GM23338 (cell line): Measurements from ENCODE around the gene SPECC1. TPM values are rescaled to one million over a fixed set of nuclear protein-coding genes. Genes with fewer than 3 reads are reported as not detected.

Experiments used
- ATAC-seq: fragments of 200-7000 bp; cut with Tn5 transposase; 3 replicates; pipeline ENCODE4 v1.9.1; 2020
- DNase-seq: peaks from one replicate; pipeline ENCODE4 v3.0.0-alpha.2; 2015; ENCODE audit warnings: low spot score
- H2AFZ ChIP-seq: fragments of 200-600 bp; sonication (generic); 2 replicates; pipeline ENCODE4 v1.8.0; 2016; ENCODE audit warnings: antibody characterized with exemption, mild to moderate bottlenecking, moderate library complexity
- H3F3A ChIP-seq: fragments of 200-600 bp; sonication (generic); replicated peaks from 2 replicates; pipeline ENCODE4 v1.8.0; 2017; ENCODE audit warnings: antibody characterized with exemption, mixed run types, low read depth
- H3K27ac ChIP-seq: fragments of 200-600 bp; sonication (generic); 2 replicates; pipeline ENCODE4 v1.6.1; 2016; ENCODE audit warnings: low read depth
- H3K27me3 ChIP-seq: fragments of 200-600 bp; sonication (generic); 2 replicates; pipeline ENCODE4 v1.8.0; 2016; ENCODE audit warnings: mild to moderate bottlenecking, mixed run types, moderate library complexity; ENCODE audit not compliant: insufficient read depth
- H3K36me3 ChIP-seq: fragments of 200-600 bp; sonication (generic); 2 replicates; pipeline ENCODE4 v1.8.0; 2016; ENCODE audit warnings: mild to moderate bottlenecking; ENCODE audit not compliant: insufficient read depth
- H3K4me1 ChIP-seq: fragments of 200-600 bp; sonication (generic); 2 replicates; pipeline ENCODE4 v1.8.0; 2016; ENCODE audit warnings: mild to moderate bottlenecking, moderate library complexity; ENCODE audit not compliant: insufficient read depth
- H3K4me2 ChIP-seq: fragments of 200-600 bp; sonication (generic); 2 replicates; pipeline ENCODE4 v1.7.1; 2017; ENCODE audit warnings: mixed run types
- H3K4me3 ChIP-seq: fragments of 200-600 bp; sonication (generic); 2 replicates; pipeline ENCODE4 v1.6.1; 2016; ENCODE audit warnings: mixed run types
- H3K79me2 ChIP-seq: fragments of 200-600 bp; sonication (generic); replicated peaks from 2 replicates; pipeline ENCODE4 v1.8.0; 2017; ENCODE audit warnings: mild to moderate bottlenecking; ENCODE audit not compliant: insufficient read depth
- H3K9me2 ChIP-seq: fragments of 200-600 bp; sonication (generic); 2 replicates; pipeline ENCODE4 v1.8.0; 2017; ENCODE audit not compliant: insufficient read depth
- H4K20me1 ChIP-seq: fragments of 200-600 bp; sonication (generic); replicated peaks from 2 replicates; pipeline ENCODE4 v1.8.0; 2017; ENCODE audit warnings: mild to moderate bottlenecking; ENCODE audit not compliant: insufficient read depth
- H3K27ac Mint-ChIP-seq: 2 replicates; pipeline ENCODE4 v1.8.0; 2020; ENCODE audit warnings: inconsistent platforms, mild to moderate bottlenecking, moderate library complexity, mixed read lengths
- H3K27me3 Mint-ChIP-seq: 3 replicates; pipeline ENCODE4 v1.8.0; 2022; ENCODE audit warnings: low read depth, mild to moderate bottlenecking, moderate library complexity, mixed read lengths, inconsistent platforms; ENCODE audit not compliant: insufficient read depth, poor library complexity
- H3K36me3 Mint-ChIP-seq: 3 replicates; pipeline ENCODE4 v1.8.0; 2021; ENCODE audit warnings: low read depth, mild to moderate bottlenecking, inconsistent platforms, moderate library complexity, mixed read lengths
- H3K4me1 Mint-ChIP-seq: 3 replicates; pipeline ENCODE4 v1.8.0; 2020; ENCODE audit warnings: mild to moderate bottlenecking, inconsistent platforms, mixed read lengths
- H3K4me3 Mint-ChIP-seq: 3 replicates; pipeline ENCODE4 v1.8.0; 2021; ENCODE audit warnings: moderate library complexity, mild to moderate bottlenecking, inconsistent platforms, mixed read lengths
- H3K9me3 Mint-ChIP-seq: 3 replicates; pipeline ENCODE4 v1.8.0; 2020; ENCODE audit warnings: moderate library complexity, mild to moderate bottlenecking, inconsistent platforms, mixed read lengths
- CREB1 ChIP-seq: fragments of 250-450 bp; sonication (Bioruptor Pico); IDR thresholded peaks from 2 replicates; pipeline ENCODE4 v1.5.0; 2020; ENCODE audit warnings: low read depth, mild to moderate bottlenecking, moderate library complexity
- ETS1 ChIP-seq: IDR thresholded peaks from 2 replicates; pipeline ENCODE4 v1.6.1; 2016; ENCODE audit warnings: antibody characterized with exemption
- JUNB ChIP-seq: IDR thresholded peaks from one replicate; pipeline ENCODE4 v1.6.1; 2016; ENCODE audit warnings: antibody characterized with exemption; ENCODE audit not compliant: unreplicated experiment
- POLR2AphosphoS5 ChIP-seq: IDR thresholded peaks from 2 replicates; pipeline ENCODE4 v1.6.1; 2016; ENCODE audit warnings: antibody characterized with exemption, low read depth
- ZNF114 ChIP-seq: fragments of 250-450 bp; sonication (Bioruptor Pico); IDR thresholded peaks from 2 replicates; pipeline ENCODE4 v1.5.0; 2020; ENCODE audit warnings: mild to moderate bottlenecking, moderate library complexity
- polyA plus RNA-seq: library from polyadenylated mRNA; unstranded; fragments of >200 nt; fragmentation: Nextera tagmentation; extraction: Ambion mirVana; gene quantifications from 2 replicates; pipeline ENCODE4 v1.2.1, GENCODE V29; 2016
- total RNA-seq: library from RNA; depleted of rRNA; stranded (reverse); fragments of >200 nt; shearing (Covaris generic); gene quantifications from 2 replicates; pipeline ENCODE4 v1.2.3, GENCODE V29; 2014
- TF ChIP-seq, protein P1 (sequence below), 2 experiments: fragments of 200-600 bp in 1 of 2; sonication (generic) in 1 of 2; conservative IDR thresholded peaks; 2 replicates each; pipeline versions ENCODE4 v1.5.1 to v1.6.1; 2016 to 2017; ENCODE audit warnings: antibody characterized with exemption in 2 of 2, low read depth in 2 of 2, mild to moderate bottlenecking in 2 of 2, moderate library complexity in 1 of 2
- TF ChIP-seq, protein P2 (sequence below): IDR thresholded peaks from one replicate; pipeline ENCODE4 v1.6.1; 2018; ENCODE audit warnings: antibody characterized with exemption; ENCODE audit not compliant: unreplicated experiment

Gene SPECC1
- total and polyA plus RNA-seq, 2 experiments from 2014 or later, result 42.6 to 101 TPM

GRCh38 chr17:20275653-20276052 is 266.5 kb downstream of the SPECC1 start (continued):
- TF ChIP-seq, protein P1, sequence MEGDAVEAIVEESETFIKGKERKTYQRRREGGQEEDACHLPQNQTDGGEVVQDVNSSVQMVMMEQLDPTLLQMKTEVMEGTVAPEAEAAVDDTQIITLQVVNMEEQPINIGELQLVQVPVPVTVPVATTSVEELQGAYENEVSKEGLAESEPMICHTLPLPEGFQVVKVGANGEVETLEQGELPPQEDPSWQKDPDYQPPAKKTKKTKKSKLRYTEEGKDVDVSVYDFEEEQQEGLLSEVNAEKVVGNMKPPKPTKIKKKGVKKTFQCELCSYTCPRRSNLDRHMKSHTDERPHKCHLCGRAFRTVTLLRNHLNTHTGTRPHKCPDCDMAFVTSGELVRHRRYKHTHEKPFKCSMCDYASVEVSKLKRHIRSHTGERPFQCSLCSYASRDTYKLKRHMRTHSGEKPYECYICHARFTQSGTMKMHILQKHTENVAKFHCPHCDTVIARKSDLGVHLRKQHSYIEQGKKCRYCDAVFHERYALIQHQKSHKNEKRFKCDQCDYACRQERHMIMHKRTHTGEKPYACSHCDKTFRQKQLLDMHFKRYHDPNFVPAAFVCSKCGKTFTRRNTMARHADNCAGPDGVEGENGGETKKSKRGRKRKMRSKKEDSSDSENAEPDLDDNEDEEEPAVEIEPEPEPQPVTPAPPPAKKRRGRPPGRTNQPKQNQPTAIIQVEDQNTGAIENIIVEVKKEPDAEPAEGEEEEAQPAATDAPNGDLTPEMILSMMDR (conservative IDR thresholded peaks at IDR 0.05; ENCODE audit: low read depth in 2 of 2), result no peak
- TF ChIP-seq ZNF114 (CRISPR knock-in tag) (no peak), ETS1 (no peak), JUNB (no peak)
- TF ChIP-seq, protein P2, sequence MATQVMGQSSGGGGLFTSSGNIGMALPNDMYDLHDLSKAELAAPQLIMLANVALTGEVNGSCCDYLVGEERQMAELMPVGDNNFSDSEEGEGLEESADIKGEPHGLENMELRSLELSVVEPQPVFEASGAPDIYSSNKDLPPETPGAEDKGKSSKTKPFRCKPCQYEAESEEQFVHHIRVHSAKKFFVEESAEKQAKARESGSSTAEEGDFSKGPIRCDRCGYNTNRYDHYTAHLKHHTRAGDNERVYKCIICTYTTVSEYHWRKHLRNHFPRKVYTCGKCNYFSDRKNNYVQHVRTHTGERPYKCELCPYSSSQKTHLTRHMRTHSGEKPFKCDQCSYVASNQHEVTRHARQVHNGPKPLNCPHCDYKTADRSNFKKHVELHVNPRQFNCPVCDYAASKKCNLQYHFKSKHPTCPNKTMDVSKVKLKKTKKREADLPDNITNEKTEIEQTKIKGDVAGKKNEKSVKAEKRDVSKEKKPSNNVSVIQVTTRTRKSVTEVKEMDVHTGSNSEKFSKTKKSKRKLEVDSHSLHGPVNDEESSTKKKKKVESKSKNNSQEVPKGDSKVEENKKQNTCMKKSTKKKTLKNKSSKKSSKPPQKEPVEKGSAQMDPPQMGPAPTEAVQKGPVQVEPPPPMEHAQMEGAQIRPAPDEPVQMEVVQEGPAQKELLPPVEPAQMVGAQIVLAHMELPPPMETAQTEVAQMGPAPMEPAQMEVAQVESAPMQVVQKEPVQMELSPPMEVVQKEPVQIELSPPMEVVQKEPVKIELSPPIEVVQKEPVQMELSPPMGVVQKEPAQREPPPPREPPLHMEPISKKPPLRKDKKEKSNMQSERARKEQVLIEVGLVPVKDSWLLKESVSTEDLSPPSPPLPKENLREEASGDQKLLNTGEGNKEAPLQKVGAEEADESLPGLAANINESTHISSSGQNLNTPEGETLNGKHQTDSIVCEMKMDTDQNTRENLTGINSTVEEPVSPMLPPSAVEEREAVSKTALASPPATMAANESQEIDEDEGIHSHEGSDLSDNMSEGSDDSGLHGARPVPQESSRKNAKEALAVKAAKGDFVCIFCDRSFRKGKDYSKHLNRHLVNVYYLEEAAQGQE, result no peak

DNA sequence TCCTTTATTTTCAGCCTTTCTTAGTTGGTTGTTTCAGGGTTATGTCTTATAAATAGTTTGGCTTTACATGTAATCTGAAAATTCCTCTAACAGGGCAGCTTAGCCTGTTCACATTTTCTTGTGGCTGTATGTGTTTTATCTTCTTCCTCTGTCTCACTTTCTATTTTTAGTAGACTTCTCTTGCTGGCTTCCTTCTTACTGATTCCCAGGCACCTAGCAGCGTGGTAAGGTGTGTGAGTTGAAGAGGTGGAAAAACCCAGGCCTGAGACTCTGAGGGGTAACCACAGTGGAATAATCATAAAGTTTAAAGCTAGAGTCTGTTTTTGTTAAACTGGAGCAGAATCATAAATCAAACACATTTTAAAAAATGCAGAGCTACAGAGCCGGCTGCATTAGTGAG is 267.3 kb downstream of the SPECC1 start:
- Histone ChIP-seq H3K9me2 (no peaks in the 10 kb centered on the region), H3K79me2 (0 out of 2 replicates have a peak, but pooled peaks cover 3% of the 10 kb centered on the region), H3K36me3 (no peaks in the 10 kb centered on the region), H3F3A (no peaks in the 10 kb centered on the region), H2AFZ (no peak overlapping the region), H4K20me1 (peaks cover 5% of the 10 kb centered on the region), H3K4me2 (no peak overlapping the region), H3K4me3 (no peak overlapping the region), H3K4me1 (no peaks in the 10 kb centered on the region), H3K27ac (0 out of 2 replicates have a peak overlapping the region, but pooled peaks have one; percentile 45), H3K27me3 (no peaks in the 10 kb centered on the region)
- H3K4me3 Mint-ChIP-seq, result no peak overlapping the region
- peaks cover 1% of the 10 kb centered on the region for H3K27me3 Mint-ChIP-seq
- no peaks in the 10 kb centered on the region; the same call in 2 of the 3 replicates for H3K9me3 Mint-ChIP-seq
- ATAC-seq (no peak), DNase-seq (no peak)
- H3K36me3 Mint-ChIP-seq, result peaks cover 22% of the 10 kb centered on the region
- 0 out of 2 replicates have a peak overlapping the region, but pooled peaks have one; percentile 29 for H3K27ac Mint-ChIP-seq
- H3K4me1 Mint-ChIP-seq, result peaks cover 8% of the 10 kb centered on the region; the same call in 2 of the 3 replicates
- TF ChIP-seq ETS1 (no peak), CREB1 (CRISPR knock-in tag) (no peak), ZNF114 (CRISPR knock-in tag) (no peak), POLR2AphosphoS5 (no peak), JUNB (no peak)
- TF ChIP-seq, protein P1 (conservative IDR thresholded peaks at IDR 0.05; ENCODE audit: low read depth in 2 of 2), result no peak
